GM19397 (cell line): ENCODE measurements around the gene TES.

ENCODE experiments used
- ATAC-seq: cut with Tn5 transposase; IDR thresholded peaks from one replicate; pipeline ENCODE4 v1.9.1; 2021; ENCODE audit warnings: mild to moderate bottlenecking, moderate library complexity; ENCODE audit not compliant: unreplicated experiment

Gene TES

GRCh38 chr7:116219288-116219687 is 8.9 kb downstream of the TES start:
- ATAC-seq, result no peak

- no peak for ATAC-seq
Measured at GRCh38 chr7:116219834-116220233, 9.5 kb downstream of the TES start.

GRCh38 chr7:116222501-116222900 is 12.2 kb downstream of the TES start:
- ATAC-seq, result no peak

GRCh38 chr7:116223588-116223987 is 13.2 kb downstream of the TES start:
- ATAC-seq, result no peak

GRCh38 chr7:116224492-116225098 is 14.3 kb downstream of the TES start:
- ATAC-seq, result peak; percentile 60

GRCh38 chr7:116225860-116226259 is 15.5 kb downstream of the TES start:
- ATAC-seq, result no peak

GRCh38 chr7:116226664-116227063 is 16.3 kb downstream of the TES start:
- ATAC-seq, result no peak

- no peak for ATAC-seq
Measured at GRCh38 chr7:116227678-116228239, 17.4 kb downstream of the TES start.

GRCh38 chr7:116228241-116228640 is 17.9 kb downstream of the TES start:
- ATAC-seq, result no peak

GRCh38 chr7:116229366-116229765 is 19.0 kb downstream of the TES start:
- ATAC-seq, result peak; percentile 37

GRCh38 chr7:116230191-116231005 is 20.1 kb downstream of the TES start:
- no peak for ATAC-seq

- ATAC-seq, result no peak
Measured at GRCh38 chr7:116231543-116231942, 21.2 kb downstream of the TES start.

- no peak for ATAC-seq
Measured at GRCh38 chr7:116231949-116232348, 21.6 kb downstream of the TES start.

- no peak for ATAC-seq
Measured at GRCh38 chr7:116232350-116232749, 22.0 kb downstream of the TES start.

GRCh38 chr7:116232920-116233319 is 22.6 kb downstream of the TES start:
- ATAC-seq, result no peak

- no peak for ATAC-seq
Measured at GRCh38 chr7:116234517-116235200, 24.3 kb downstream of the TES start.

- no peak for ATAC-seq
Measured at GRCh38 chr7:116235380-116235779, 25.0 kb downstream of the TES start.

- ATAC-seq, result no peak
Measured at GRCh38 chr7:116236020-116236630, 25.8 kb downstream of the TES start.

- no peak for ATAC-seq
Measured at GRCh38 chr7:116239020-116239419, 28.7 kb downstream of the TES start.

GRCh38 chr7:116239434-116239833 is 29.1 kb downstream of the TES start:
- ATAC-seq, result no peak

GRCh38 chr7:116240024-116240668 is 29.8 kb downstream of the TES start:
- no peak for ATAC-seq
